GM12878 (cell line): ENCODE results near the gene DHFR.

Source experiments
- BMI1 ChIP-seq: fragments of 450-650 bp; IDR thresholded peaks from 2 replicates; pipeline ENCODE4 v1.6.1; 2016; ENCODE audit warnings: mild to moderate bottlenecking, moderate library complexity, borderline replicate concordance
- CTCF ChIP-seq, 3 experiments: IDR thresholded peaks in 2 of 3; conservative IDR thresholded peaks in 1 of 3; 2 replicates each; pipeline ENCODE4 v1.5.1; 2011; ENCODE audit warnings: low read depth in 3 of 3, low read length in 3 of 3, mild to moderate bottlenecking in 3 of 3, control low read depth in 2 of 3, moderate library complexity in 2 of 3, inconsistent platforms in 1 of 3, mixed read lengths in 1 of 3; ENCODE audit not compliant: control insufficient read depth in 2 of 3, insufficient read depth in 1 of 3; ENCODE audit errors: extremely low read depth in 1 of 3
- EGR1 ChIP-seq, 2 experiments: IDR thresholded peaks; 1 replicate in 1 of 2; 2 replicates in 1 of 2; pipeline ENCODE4 v1.6.1; 2011 to 2012; ENCODE audit warnings: low read depth in 2 of 2, low read length in 2 of 2, borderline replicate concordance in 1 of 2, mild to moderate bottlenecking in 1 of 2, moderate library complexity in 1 of 2
- ETV6 ChIP-seq, 2 experiments: fragments of 450-650 bp in 1 of 2; IDR thresholded peaks in 1 of 2; conservative IDR thresholded peaks in 1 of 2; 2 replicates each; pipeline ENCODE4 v1.6.1; 2014; ENCODE audit warnings: antibody characterized with exemption in 1 of 2, borderline replicate concordance in 1 of 2, low read depth in 1 of 2, mild to moderate bottlenecking in 1 of 2, moderate library complexity in 1 of 2
- EZH2 ChIP-seq: IDR thresholded peaks from 2 replicates; pipeline ENCODE4 v1.6.1; 2012; ENCODE audit warnings: low read depth, mild to moderate bottlenecking, control low read depth, inconsistent platforms, low read length, borderline replicate concordance; ENCODE audit not compliant: control insufficient read depth
- NFXL1 ChIP-seq: fragments of 450-650 bp; IDR thresholded peaks from 2 replicates; pipeline ENCODE4 v1.6.1; 2017; ENCODE audit warnings: antibody characterized with exemption, mild to moderate bottlenecking, borderline replicate concordance
- NRF1 ChIP-seq: conservative IDR thresholded peaks from 2 replicates; pipeline ENCODE4 v1.6.1; 2011; ENCODE audit warnings: mild to moderate bottlenecking, low read depth, low read length, improper control_type of control experiment
- POLR2AphosphoS5 ChIP-seq: IDR thresholded peaks from 2 replicates; pipeline ENCODE4 v1.6.1; 2011; ENCODE audit warnings: mild to moderate bottlenecking, low read length, inconsistent platforms

DNA sequence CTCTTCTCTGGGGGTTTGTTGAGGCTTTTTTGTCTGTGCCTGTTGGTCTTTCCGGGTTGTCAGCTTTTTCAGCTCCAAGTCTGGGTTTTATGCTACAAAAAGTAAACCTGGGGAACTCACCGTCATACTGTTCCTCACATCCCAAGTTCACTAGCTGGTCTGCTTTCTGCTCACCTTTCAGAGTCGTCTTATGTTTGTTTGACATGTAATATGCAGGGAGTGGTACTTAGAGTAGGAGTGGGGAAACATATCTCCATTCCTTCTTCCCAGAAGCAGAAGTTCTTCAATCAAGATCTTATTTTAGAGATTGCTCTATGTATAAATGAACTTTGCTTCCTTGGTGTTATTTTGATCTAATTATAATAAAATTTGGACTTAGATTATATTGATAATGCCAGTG lies 41.7 kb upstream of the DHFR start:
- TF ChIP-seq ETV6 (conservative IDR thresholded peaks at IDR 0.05 in 1 of 2, IDR thresholded peaks at IDR 0.05 in 1 of 2; ENCODE audit: borderline replicate concordance in 1 of 2, low read depth in 1 of 2) (no peak), BMI1 (no peak), CTCF (IDR thresholded peaks at IDR 0.05 in 2 of 3, conservative IDR thresholded peaks at IDR 0.05 in 1 of 3; ENCODE audit: control insufficient read depth in 2 of 3, extremely low read depth in 1 of 3, insufficient read depth in 1 of 3, low read depth in 3 of 3, low read length in 3 of 3) (no peak), NRF1 (no peak), NFXL1 (no peak), EGR1 (IDR thresholded peaks at IDR 0.05; ENCODE audit: borderline replicate concordance in 1 of 2, low read depth in 2 of 2, low read length in 2 of 2) (no peak), POLR2AphosphoS5 (no peak), EZH2 (no peak)
